GM12891 (cell line): ENCODE data around the gene PPP1R17.

Experiments
- POLR2A ChIP-seq: IDR thresholded peaks from 2 replicates; pipeline ENCODE4 v1.6.1; 2011; ENCODE audit warnings: low read depth, low read length, control low read depth
- POU2F2 ChIP-seq: IDR thresholded peaks from 2 replicates; pipeline ENCODE4 v1.6.1; 2011; ENCODE audit warnings: low read depth, mild to moderate bottlenecking, control low read depth, low read length, moderate library complexity

GRCh38 chr7:31729195-31729804 is 42.3 kb downstream of the PPP1R17 start:
- TF ChIP-seq POLR2A: no peak
- no peak for TF ChIP-seq POU2F2
